Measurements from ENCODE around the gene STEAP1.
A peak's percentile ranks its signal among the peaks of the same experiment; 100 is the strongest.
"Not testable (repeated sequence)": the region's sequence is repeated elsewhere in the genome, so short reads cannot be mapped to it uniquely, and the experiment has no call there.

The STEAP1 gene

GRCh38 chr7:90153943-90154771 is at the start of gene STEAP1:
TSS of gene STEAP1 (plus strand) at chr7:90154469. CDS start at chr7:90159789, 5,320 bp downstream.
- DNase-seq: peak; percentile 86

DNA sequence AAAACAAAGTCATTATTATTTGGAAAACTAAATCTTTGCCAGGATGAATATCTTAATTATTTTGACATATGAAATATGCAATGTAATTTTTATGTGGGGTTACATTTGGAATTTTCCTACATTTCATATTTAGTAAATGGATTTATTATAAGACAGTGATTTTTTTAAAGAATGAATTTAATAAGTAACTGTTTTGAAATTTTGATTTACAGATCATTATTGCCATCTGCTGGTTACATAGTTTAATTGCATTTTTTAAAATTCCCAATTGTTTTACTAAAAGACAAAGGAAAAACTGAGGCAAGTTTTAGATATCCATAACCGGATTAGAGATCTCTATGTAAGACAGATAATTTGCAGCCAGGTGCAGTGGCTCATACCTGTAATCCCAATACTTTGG is 39.3 kb upstream of the STEAP1 start:
- DNase-seq: peak; percentile 1

DNA sequence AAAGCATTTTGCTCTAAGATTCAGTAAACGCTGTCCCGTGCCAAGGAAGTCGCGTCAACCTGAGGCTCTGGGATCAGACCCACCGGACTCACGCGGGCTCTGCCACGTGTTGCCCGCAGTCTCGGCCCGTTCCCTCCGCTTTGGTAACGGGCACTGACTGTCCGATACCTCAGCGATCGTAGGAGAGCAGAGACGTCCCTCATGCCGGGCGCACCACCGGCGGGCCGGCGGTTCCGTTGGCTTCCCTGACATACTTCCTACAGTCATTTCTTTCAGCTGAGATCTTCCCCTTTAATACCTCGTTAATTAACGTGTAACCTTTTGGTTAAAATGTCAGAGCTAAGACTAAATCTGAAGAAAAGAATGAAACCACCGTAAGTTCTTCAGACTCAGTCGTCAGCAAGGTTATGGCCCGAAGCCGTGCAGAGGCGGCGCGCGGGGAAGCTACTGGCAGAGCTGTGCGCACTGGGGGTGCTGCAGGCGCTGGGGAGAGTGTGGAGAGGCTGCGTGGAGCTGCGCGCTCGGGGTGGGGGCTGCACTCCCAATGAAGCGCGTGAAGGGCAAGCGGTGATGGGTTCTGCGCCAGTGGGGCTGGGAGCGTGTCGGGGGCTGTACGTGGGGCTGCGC is 35.6 kb upstream of the STEAP1 start:
- not testable (repeated sequence) for DNase-seq

GRCh38 chr7:90119178-90119971 is 34.9 kb upstream of the STEAP1 start:
- DNase-seq: no peak

DNA sequence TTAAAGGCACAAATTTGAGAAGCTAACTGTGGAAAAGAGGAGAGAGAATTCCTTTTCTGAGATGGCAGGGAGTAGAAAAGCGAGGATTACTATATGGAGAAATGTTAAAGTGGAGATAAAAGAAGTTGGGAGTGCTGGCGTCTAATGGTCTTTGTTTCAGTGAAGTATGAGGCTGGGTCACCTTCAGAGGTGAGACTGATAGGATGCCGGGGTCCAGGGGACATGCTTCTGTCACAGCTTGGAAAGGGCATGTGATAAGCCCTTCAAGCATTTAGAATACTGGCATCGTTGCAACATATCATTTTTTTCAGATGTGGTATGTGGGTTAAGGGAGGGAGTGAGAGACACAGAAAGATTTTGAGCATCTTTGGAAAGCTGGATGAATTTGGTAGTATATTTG is 34.1 kb upstream of the STEAP1 start:
- DNase-seq: not testable (repeated sequence)

GRCh38 chr7:90131746-90132145 is 22.5 kb upstream of the STEAP1 start:
- not testable (repeated sequence) for DNase-seq

DNA sequence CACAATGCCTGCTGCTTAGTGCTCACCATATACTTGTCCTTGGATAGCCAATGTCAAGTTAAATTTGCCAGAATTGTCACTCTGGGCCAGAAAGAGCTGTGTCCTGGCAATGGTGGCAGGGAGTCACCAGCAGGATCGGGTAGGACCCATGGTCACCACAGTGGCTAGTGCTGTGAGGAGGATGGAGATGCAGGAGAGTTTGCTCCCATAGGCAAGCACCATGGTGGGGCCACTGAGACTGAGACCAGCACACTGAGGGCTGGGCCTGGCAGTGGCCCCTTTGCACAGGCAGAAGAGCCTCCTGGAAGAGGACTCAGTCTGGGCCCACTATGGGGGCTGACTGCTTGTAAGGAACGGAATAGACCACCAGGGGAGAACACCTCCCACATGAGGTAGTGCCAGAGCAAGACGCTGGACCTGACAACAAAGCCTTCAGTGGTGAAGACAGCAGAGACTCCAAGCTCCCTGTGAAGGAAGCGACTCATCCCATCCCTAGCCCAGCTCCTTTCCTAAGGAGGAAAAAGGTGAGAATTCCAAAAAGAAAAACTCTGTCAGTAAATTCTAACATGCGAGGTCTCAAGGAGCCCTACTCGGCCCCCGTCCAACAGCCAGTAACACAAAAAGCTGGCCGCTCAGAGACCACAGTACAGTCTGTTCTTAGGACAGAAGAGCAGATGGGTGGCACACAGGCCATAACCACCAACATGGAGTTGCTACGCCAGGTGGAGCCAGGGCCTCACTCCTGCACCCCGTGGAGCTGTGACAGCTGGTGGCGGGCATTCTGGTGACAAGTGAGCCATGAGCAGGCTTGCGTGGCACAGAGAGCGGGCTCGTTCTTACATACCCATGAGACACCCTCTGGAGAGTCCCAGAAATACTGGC is 6.9 kb upstream of the STEAP1 start:
- DNase-seq: not testable (repeated sequence)

DNA sequence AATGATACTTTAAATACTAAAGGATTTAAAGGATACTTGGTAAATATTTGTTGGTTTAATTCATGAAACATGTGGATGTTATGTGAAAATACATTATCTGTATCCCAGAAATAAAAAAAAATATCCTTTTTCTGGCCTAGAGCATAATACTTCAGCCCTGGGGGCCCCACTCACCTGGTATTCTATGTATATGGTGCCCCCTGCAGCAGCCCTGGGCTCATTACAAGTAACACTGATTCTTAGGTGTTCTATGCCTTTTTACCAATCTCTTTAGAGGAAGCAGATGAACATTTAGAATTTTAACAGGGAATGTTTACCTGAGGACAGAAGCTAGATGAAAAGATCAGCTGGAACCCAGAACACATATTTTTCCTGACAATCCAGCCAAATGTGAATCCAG is 4.8 kb upstream of the STEAP1 start:
- not testable (repeated sequence) for DNase-seq

DNA sequence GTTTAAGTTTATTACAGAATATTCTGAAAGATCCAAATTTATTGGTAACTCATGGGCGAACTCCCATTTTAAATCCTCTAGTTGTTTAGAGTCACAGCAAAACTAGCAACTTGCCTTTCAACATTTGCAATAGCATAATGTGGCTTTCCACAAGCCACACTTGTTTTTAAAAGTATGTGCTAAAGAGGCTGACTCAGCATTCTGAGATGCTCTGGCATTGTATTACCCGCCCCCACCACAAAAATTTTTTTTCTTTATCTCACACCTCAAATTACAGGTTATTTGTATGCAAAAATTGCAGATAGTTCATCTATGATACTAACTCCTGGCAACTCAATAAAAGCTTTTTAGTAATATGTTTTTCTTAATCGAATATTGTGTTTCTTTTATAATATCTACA is 2.4 kb upstream of the STEAP1 start:
- DNase-seq: not testable (repeated sequence)

GRCh38 chr7:90152642-90153253 is 1.5 kb upstream of the STEAP1 start:
- DNase-seq: peak; percentile 84

- peak; percentile 33 for DNase-seq
Observed at GRCh38 chr7:90155206-90155605, 937 bp downstream of the STEAP1 start.

DNA sequence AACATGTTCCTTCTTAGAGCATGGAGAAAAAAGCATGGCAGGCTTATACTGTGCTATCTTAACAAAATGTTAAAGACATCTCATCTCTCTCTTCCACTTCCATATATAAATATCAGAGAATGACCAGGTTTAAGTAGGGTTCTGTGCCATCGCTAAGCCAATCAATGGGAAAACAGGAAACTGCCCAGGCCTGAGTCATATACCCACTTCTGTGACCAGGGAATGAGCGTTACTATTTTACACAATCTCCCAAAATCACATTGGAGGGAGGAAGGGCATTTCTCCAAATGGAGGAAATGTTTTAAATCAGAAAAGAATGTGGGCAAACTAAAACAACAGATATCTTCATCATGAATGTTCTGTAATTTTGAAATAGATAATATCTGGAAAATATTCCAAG is 3.1 kb downstream of the STEAP1 start:
- DNase-seq: peak; percentile 82

GRCh38 chr7:90157761-90158350 is 3.6 kb downstream of the STEAP1 start:
- peak; percentile 58 for DNase-seq

DNA sequence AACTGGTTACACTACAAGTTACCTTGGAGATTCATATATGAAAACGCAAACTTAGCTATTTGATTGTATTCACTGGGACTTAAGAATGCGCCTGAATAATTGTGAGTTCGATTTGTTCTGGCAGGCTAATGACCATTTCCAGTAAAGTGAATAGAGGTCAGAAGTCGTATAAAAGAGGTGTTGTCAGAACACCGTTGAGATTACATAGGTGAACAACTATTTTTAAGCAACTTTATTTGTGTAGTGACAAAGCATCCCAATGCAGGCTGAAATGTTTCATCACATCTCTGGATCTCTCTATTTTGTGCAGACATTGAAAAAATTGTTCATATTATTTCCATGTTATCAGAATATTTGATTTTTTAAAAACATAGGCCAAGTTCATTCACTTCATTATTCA is 9.3 kb downstream of the STEAP1 start:
- DNase-seq: no peak

- DNase-seq: no peak
Observed at GRCh38 chr7:90165724-90166123, 11.5 kb downstream of the STEAP1 start.

DNA sequence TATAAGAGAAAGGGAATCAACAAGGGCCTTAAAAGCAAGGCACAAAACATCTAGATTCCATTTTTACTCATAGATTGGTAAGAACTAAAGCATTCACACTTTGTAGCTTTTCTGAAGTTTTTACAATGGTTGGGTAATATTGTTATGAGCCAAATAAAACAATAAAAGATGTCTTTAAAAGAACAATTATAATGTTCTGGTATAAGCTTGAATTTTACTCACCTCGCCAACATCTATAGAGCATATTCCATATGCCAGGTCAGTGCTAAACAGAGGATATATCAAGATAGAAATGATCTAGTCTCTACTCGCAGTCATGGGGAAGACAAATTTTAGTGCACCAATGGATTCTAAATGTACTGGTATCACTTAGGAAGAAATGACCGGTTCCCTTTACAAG is 11.9 kb downstream of the STEAP1 start:
- no peak for DNase-seq

DNA sequence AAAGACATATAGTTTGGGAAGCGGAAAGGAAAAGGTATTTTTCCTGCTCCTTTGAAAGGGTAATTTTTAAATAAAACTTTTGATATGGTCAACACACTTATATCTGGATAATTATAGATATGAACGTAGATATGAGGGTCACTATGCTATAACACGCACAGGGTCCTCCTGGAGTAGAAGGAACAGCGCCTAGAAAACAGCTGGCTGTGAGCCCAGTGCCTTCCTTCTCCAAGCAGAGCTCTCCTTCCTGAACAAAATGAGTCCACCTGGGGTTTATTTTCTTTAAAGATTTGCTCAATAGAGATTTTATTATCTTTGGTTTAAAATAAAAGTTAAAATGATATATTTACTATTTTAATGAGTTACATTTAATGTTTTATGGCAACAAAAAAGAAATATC is 13.1 kb downstream of the STEAP1 start:
- DNase-seq: no peak

DNA sequence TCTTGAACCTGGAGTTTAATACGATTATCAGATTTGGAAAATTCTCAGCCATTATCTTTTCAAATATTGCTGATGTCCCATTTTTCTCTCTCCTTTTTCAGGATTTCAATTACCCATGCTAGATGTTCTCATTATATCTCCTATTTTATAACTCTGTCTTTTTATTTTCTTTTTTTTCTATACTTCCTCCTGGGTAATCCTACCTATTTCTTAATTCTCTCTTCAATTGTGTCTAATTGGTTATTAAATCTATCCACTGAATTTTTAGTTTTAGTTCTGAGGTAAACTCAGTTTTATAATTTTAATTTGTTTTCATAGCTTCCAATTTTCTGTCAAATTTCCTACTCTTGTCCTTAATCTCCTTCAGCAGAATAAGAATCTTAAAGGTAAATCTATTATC is 15.6 kb downstream of the STEAP1 start:
- DNase-seq: no peak

DNA sequence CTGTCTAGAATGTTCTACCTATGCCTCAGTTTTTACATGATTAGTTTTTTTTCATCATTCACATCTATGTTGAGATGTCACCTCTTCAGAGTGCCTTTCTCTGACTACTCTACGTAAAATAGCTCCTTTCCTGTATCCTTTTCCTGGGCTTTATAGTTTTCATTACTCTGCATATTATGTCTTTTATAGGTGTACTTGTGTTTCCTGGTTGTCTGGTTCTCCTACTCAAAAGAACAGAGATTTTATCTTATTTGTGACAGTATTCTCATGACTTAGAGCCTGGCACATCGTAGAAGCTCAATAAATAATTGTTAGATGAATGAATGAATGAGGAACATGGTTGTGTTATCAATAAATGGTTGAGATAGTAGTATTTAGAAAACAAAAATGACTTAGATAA is 17.9 kb downstream of the STEAP1 start:
- DNase-seq: no peak

- no peak for DNase-seq
Observed at GRCh38 chr7:90172624-90173023, 18.4 kb downstream of the STEAP1 start.

DNA sequence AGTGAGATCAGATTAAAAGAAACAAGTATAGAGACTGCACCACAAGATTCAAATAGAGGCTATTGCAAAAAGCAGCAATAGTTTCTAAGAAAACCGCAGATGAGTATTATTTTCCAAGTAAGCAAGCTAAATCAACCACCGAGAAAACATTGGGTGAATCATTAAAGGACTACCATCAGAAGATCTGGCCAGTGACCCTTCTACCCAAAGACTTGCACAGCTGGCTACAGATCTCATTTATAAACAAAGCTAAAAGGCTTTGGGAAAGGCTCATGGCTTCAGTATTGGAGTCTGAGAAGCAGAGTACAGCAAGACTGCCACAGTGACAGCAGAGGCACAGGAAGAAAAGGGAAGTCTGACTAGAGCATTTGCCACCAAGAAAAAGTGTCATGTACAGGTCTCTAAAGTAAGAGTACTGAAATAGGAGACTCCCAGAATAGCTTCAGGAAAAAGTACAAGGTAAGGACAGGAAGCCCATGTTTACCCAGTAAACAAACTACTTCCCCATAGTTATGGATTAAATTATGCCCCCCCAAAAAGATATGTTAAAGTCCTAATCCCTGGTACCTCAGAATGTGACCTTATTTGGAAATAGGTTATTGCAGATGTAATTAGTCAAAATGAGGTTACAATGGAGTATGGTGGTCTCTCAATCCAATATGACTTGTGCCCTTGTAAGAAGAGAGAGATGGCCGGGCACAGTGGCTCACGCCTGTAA is 19.0 kb downstream of the STEAP1 start:
- DNase-seq: peak; percentile 88
